ENCODE data around the gene TMEM97. TPM values are rescaled to one million over a fixed set of nuclear protein-coding genes. Genes with fewer than 3 reads are reported as not detected.

Gene TMEM97
- total RNA-seq, 1 donor from 2014 or later, result 26.9 TPM

DNA sequence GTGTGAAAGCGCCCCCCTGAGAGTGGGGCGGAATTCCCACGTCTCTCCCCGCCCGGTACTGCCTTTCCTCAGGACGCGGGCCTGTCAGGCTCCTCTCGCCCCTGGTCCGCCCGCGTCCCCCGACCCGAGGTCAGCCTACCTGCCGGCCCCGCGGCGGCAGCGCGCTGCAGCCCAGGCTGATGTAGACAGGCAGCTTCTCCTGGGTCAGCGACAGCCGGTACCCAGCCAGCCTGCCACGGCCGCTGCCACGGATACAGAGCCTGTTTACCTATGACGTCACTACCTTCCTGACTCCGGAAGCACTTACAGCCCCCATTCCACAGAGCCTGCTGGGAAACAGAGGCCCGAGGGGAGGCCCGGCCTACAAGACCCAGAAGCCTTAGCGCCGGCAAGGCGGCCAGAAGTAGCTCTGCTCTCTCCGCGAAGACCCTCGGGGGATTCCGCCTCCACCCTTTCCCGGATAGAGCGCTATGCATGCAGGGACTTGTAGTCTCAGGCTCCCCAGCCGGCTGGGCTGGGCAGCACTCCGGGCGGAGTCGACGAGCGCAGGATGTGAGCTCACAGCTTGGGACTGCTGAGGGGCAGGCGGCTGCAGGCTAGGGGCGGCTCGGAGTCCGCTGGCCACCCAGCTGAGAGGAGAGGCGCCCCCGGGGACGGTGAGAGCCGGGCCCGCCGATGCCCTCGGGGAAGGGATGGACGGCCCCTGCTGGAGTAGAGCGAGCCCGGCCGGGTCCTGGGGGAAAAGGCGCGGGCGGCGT lies 16.4 kb downstream of the TMEM97 start, which contains the start of the genes IFT20 and TNFAIP1:
Gene IFT20 (minus strand): TSS at position 272 of the 758 bp plus-strand sequence. CDS start 3,487 bp downstream, outside the sequence.
Gene TNFAIP1 (plus strand): TSS at position 561 of the 758 bp plus-strand sequence. CDS start 3,761 bp downstream, outside the sequence.
- intact Hi-C loops (cut with micrococcal nuclease), result loop anchor here (1.0 to 10.0 kb wide), 14 partner anchors 16 to 1041 kb away; partner anchors contain the start of genes BLTP2, NUFIP2, POLDIP2 and PROCA1

GRCh38 chr17:28335959-28336871 lies 17.2 kb downstream of the TMEM97 start:
- intact Hi-C loops (cut with micrococcal nuclease), result loop anchor here (1.0 to 10.0 kb wide), 14 partner anchors 17 to 1041 kb away; partner anchors contain the start of genes BLTP2, NUFIP2, POLDIP2 and PROCA1

- intact Hi-C loops (cut with micrococcal nuclease), result loop anchor here (5.0 to 10.0 kb wide), 3 partner anchors 111 to 1043 kb away; partner anchors contain the start of genes NUFIP2 and WSB1
Observed at GRCh38 chr17:28338056-28338768, 19.2 kb downstream of the TMEM97 start.

DNA sequence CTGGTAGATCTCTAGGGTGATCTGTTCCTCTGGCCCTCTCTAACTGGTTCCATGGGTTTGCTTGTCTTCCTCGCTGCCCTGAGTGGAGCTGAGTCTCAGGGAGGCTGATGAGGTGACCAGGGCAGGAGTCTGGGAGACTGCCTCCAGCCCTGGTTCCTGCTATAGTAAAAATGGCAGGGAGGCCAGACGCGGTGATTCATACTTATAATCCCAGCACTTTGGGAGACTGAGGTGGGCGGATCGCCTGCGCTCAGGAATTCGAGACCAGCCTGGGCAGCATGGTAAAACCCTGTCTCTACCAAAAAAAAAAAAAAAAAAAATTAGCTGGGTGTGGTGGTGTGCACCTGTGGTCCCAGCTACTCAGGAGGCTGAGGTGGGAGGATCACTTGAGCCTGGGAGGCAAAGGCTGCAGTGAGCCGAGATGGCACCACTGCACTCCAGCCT lies 19.8 kb downstream of the TMEM97 start:
- intact Hi-C loops (cut with micrococcal nuclease), result loop anchor here (5.0 to 10.0 kb wide), 3 partner anchors 111 to 1044 kb away; partner anchors contain the start of genes NUFIP2 and WSB1

DNA sequence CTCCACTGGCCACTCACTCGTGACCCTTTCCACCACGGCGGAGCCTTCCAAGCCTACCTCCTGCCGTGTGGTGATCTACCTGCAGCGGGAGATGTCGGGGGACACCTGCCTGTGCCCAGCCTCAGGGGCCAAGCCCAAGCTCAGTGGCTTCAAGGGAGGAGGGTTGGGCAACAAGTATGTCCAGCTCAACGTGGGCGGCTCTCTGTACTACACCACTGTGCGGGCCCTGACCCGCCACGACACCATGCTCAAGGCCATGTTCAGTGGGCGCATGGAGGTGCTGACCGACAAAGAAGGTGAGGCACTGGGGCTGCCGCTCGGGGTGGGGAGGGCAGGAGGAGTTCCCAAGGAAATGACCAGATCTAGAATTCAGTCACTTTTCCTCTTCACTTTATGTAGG lies 20.4 kb downstream of the TMEM97 start:
- intact Hi-C loops (cut with micrococcal nuclease), result loop anchor here (5.0 to 10.0 kb wide), 3 partner anchors 112 to 1045 kb away; partner anchors contain the start of genes NUFIP2 and WSB1

DNA sequence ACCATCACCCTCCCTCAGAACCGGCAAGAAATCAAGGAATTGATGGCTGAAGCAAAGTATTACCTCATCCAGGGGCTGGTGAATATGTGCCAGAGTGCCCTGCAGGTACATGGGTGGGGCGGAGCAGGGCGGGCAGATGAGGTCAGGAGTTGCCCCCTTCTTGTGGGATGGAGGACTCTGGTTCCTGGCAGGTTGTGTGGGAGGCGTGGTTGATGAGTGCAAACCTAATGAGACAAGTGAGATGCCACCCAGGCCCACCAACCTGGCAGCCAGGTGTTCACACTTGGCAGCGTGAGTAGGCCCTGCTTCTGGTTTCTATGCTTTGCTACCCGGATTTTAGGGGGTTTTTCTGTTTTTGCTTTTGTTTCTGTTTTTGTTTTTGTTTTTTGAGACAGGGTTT lies 21.4 kb downstream of the TMEM97 start:
- intact Hi-C loops (cut with micrococcal nuclease), result no loop called here

DNA sequence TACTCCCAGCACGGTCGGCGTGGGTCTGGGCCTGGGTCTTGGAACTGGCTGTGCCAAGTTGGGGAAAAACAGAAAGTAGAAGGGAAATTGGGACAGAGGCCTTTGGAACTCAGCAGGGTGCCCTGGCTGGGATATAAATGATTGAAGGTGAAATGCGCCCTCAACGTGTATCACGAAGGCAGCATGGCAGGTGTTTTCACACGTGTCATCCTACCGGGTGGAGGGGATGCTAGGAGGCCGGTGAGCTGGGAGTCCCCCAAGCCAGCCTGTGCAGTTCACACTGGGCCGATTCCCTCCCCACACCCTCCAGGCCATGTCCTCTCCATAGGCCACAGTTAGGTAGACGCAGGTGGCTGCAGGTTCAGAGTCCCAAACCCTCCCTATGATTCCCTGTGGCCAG lies 22.5 kb downstream of the TMEM97 start:
- intact Hi-C loops (cut with micrococcal nuclease), result no loop called here

GRCh38 chr17:28342313-28342712 lies 23.3 kb downstream of the TMEM97 start:
- intact Hi-C loops (cut with micrococcal nuclease), result no loop called here

DNA sequence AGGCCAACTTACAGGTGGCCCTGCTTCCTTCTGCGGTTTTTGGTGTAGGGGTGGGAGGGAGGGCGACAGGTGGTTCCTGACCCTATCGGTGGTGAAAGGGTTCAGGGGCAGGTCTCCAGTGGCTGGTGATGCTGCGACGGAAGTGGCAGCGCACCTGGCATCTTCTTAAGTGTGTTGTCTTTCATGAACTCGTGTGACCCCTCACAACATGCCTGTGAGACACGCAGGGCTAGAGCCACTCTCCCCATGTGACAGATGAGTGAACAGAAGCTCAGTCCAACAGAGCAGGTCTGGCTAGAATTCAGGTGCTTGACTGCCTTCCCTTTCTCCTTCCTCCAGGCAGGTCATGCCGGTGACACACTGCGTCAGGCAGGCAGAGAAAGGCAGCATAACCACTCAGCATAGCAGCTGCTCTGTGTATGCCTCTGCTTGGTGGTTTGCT lies 24.5 kb downstream of the TMEM97 start:
- intact Hi-C loops (cut with micrococcal nuclease), result no loop called here

- intact Hi-C loops (cut with micrococcal nuclease), result no loop called here
Observed at GRCh38 chr17:28344011-28344410, 25.0 kb downstream of the TMEM97 start.

DNA sequence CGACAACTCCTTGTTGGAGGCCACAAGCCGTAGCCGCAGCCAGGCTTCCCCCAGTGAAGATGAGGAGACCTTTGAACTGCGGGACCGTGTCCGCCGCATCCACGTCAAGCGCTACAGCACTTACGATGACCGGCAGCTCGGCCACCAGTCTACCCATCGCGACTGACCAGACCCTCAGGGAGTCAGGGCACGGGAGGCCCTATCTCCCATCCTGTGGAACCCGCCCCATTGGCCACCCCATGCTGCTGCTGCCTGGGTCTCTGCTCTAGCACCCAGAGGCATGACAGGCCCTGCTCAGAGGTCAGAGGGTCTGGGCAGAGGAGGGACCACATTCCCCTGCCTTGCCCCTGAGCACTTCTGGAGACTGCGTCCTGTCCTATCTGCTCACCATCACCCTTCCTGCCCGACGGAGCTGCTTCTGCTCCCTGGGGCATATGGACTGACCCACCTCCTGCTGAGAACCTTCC lies 25.5 kb downstream of the TMEM97 start:
- intact Hi-C loops (cut with micrococcal nuclease), result no loop called here

DNA sequence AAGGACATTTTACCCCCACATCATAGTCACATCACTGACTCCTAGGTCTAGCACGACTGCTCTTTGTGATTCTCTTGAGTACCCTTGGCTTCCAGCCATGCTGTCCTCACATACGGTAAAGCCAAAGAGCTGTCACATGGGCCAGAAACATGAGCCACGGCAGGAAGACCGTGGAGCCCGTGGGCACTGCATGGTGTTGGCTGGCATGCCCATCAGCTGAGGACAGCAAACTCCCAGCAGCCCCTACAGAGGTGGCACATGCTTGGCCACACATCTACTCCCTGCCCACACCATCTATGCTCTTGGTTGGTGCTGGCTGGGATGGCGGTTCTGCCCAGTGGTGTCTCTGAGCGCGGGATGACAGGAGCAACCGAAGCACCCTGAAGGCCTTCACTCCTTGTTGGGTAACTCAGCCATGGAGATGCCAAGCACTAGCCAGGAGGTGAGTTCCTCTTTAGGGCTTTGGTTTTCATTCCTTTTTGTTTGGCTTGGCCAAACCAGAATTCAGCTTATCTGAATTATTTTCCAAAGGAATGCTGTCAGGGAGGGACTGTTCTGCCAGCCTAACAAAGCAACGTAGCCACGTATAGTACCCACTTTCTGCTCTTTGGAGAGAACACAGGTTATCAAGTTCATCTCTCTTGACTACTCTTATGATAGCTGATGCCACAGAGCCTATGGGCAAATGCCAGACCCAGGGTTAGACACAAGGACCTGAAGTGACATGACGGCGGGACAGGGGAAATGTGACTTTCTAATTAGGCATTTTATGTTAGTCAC lies 26.6 kb downstream of the TMEM97 start:
- intact Hi-C loops (cut with micrococcal nuclease), result no loop called here

DNA sequence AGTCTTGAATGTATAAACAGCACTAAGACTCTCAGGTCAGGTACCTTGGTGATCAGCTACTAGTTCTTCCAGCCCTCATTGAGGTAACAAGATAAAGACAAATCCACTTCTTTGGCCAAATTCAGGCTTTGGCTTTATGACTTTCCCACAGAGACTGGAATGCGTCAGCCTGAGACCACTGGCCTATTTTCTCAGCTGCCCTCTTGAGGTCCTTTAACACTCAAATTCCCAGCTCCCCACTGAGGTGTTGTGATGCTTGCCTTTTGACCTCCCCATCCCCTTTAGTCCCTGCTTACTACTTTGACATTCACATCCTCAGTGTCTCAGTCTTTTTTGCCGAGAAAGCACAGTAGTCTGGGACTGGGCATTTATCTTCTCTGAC lies 27.2 kb downstream of the TMEM97 start:
- intact Hi-C loops (cut with micrococcal nuclease), result no loop called here

DNA sequence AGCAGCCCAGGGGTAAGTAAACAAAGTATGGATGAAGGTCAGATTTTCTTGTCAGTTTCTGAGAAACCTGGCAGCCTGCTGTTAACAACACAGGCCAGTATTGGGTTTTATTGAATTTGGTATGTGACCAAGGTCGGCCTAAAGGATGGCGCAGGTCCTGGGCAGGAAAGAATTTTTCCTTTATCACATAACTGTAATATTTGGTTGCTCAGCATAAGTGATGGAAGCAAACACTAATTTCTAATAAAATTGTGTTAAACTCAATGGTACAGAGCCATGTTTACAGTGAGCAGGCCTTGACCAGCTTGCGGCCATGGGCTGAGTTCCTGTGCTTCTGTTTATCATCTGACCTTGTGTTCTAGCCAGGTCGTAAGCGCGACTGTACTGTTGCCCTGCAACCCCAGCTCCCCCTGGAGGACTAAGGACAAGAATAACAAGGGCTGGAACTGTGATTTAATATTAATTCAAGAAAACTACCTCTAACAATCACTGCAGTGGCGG lies 27.8 kb downstream of the TMEM97 start:
- intact Hi-C loops (cut with micrococcal nuclease), result no loop called here

DNA sequence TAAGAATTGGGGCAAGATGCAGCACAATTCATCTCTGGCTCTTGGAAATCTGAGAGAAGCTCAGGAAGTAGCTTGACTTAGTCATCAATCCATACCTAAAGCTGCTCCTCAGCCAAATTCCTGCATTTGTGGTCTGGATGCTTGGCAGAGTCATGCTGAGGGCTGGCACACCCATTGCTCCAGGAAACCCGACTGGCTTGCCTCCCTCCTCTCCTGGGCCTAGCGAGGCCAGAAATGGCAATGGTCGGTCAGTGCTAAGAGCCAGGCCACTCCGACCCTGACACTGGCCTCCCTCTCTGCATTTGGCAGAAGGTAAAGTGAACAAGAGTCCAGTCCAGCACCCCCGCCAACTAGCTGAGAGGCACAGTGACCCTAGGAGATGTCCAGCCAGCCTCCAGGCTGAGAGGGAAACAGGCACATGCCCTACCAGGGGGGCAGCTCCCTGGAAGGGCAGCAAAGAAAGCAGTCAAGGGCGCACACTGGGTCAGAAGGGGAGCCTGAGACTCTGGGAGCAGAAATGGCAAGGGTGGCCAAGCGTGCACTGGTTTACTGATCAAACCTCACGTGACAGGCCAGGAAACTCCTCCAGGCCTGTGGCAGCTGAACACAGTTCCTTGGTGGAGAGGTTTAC lies 28.4 kb downstream of the TMEM97 start:
- intact Hi-C loops (cut with micrococcal nuclease), result no loop called here

- intact Hi-C loops (cut with micrococcal nuclease), result no loop called here
Observed at GRCh38 chr17:28348979-28349378, 30.0 kb downstream of the TMEM97 start.

- intact Hi-C loops (cut with micrococcal nuclease), result no loop called here
Observed at GRCh38 chr17:28350271-28350670, 31.3 kb downstream of the TMEM97 start.

DNA sequence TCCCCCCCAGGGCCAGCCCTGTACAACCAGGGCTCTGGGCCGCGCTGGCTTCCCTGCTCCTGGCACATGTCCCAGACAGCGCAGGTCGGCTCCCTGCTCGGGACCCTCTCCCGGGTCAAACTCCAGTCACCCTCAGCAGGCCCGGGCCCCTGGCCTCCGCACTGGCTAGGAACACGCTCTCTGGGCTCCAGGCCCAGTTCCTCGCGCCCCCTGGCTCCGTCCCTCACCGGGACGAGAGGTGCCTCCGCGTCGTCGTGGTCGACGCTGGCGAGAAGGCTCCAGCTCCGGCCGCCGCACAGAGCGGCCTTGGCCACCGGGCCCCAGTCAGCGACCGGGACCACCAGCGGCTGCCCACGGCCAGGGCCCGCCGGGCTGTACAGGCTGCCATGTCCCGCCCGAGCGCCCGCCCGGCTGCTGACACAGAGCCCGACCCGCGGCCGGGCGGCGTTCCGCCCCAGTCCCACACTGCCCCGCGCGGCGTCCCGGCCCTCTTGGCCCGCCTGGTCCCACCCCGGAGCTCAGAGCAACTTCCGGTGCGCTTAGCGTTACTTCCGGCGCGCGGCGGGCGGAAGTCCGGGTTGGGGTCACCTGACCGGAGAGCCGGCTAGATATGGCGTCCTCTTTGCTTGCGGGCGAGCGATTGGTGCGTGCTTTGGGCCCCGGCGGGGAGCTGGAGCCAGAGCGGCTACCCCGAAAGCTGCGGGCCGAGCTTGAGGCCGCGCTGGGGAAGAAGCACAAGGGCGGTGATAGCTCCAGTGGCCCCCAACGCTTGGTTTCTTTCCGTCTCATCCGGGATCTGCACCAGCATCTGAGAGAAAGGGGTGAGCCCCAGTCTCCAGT lies 38.3 kb downstream of the TMEM97 start, which contains the start of gene POLDIP2:
Gene POLDIP2 (minus strand): TSS at position 467 of the 840 bp plus-strand sequence. CDS start 79 bp downstream, at position 388.
- intact Hi-C loops (cut with micrococcal nuclease), result loop anchor here (1.0 to 5.0 kb wide), 10 partner anchors 14 to 596 kb away; partner anchors contain the start of genes IFT20, SARM1, SPAG5 and TMEM97

Data from T-helper 1 cell treated with Interleukin-12 subunit alpha and Interleukin-12 subunit beta and Interleukin-4 antibody, amounts not matched to agents 30 ng/mL and 1 ng/mL, for 36 hours (primary cell).